GM18526 (cell line): ENCODE measurements around the gene DENND1A.

Experiments used
- POLR2A ChIP-seq: IDR thresholded peaks from 3 replicates; pipeline ENCODE4 v1.6.1; 2011; ENCODE audit not compliant: insufficient read length; ENCODE audit errors: extremely low read depth

The DENND1A gene

GRCh38 chr9:123537809-123538208, 392.1 kb downstream of the DENND1A start:
- no peak for TF ChIP-seq POLR2A

DNA sequence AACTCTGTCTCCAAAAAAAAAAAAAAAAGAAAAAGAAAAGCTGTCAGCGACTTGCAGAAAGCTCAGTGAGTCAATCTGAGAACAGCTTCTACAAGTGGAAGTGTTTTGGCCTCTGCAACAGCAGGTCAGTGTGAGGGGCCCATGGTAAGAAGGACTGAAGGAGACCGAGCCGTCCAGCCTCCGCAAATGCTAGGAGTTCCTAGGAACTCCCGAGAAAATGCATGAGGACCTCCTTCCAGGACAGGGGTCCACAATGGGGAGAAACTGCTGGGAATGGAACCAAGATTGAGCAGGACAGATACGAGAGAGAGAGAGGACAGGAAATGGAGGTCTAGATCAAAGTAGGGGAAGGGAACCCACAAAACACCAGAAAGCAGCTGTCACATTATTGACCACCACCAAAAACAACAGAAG, 393.5 kb downstream of the DENND1A start:
- TF ChIP-seq POLR2A = no peak

- TF ChIP-seq POLR2A = no peak
Observed at GRCh38 chr9:123534336-123534735, 395.6 kb downstream of the DENND1A start.

GRCh38 chr9:123530244-123530643, 399.7 kb downstream of the DENND1A start:
- TF ChIP-seq POLR2A = no peak

DNA sequence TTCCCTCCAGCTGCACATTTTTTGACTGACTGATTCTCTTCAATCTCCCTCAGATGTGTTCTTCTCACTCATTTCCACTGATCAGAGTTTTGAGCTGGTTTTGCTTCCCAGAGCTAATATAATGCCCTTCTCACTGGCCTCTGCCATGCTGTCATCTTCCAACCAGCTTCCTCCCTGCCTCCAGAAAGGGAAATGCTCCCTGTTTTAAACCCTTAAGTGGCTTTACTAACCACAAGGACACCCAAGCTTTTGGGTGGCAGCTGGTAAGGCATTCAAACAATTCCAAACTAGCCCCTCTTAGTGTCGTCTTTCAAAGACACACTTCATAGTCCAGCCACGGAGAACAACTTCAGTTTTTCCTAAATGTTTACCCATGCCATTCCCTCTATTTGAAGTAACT, 401.4 kb downstream of the DENND1A start:
- no peak for TF ChIP-seq POLR2A

DNA sequence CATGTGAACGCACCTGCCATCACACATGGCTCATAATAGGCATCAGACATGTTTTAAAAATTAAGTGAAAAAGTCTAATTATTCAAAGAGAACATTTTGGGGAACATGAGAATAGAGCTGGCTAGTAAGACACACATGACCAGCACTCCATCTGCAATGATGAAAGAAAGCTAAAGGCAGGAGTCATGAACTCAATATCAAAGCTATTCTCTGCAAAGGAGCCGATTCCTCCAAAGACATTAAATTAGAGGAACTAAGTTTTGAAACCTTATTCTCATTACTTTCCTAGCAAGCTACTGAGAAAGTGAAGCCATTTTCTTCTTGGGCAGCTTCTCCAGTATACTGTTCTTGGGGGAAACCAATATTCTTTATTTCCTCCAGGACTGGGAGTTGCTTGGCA, 401.9 kb downstream of the DENND1A start:
- TF ChIP-seq POLR2A = no peak

DNA sequence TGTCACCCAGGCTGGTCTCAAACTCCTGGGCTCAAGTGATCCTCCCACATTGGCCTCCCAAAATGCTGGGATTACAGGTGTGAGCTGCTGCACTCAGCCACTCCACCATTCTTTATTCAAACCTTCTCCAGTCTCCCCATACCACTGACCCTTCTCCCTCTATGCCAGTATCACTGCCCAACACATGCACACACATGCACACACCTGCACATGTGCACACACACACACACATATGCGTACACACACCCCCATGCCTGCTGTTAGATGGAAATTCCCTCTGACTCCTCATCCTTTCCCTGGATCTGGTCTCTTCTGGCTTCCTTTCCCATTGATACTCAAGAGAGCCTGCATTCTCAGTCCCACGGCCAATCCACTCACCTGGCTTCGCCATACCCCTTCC, 404.0 kb downstream of the DENND1A start:
- no peak for TF ChIP-seq POLR2A

- TF ChIP-seq POLR2A = no peak
Observed at GRCh38 chr9:123525424-123525823, 404.5 kb downstream of the DENND1A start.

GRCh38 chr9:123524866-123525265, 405.1 kb downstream of the DENND1A start:
- TF ChIP-seq POLR2A = no peak

DNA sequence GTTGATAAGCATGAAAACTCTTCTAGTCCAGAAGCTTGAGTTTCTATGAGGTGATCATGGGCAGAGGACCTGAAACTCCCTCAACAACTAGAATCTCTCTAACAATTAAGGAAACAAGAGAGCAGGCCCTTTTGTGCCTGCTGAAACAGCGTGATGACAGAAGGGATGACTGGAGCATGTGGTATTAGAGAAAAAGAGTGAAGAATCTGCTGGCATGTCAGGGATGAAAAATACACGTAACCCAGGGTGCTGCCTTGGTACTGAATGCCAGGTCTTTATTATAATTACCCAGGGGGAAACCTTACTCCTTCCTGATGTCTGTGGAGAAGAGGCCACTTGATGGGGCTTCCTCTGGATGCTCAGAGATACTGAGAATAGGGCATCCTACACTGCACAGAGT, 406.1 kb downstream of the DENND1A start:
- no peak for TF ChIP-seq POLR2A

GRCh38 chr9:123523001-123523400, 406.9 kb downstream of the DENND1A start:
- no peak for TF ChIP-seq POLR2A

GRCh38 chr9:123522251-123522650, 407.7 kb downstream of the DENND1A start:
- no peak for TF ChIP-seq POLR2A

DNA sequence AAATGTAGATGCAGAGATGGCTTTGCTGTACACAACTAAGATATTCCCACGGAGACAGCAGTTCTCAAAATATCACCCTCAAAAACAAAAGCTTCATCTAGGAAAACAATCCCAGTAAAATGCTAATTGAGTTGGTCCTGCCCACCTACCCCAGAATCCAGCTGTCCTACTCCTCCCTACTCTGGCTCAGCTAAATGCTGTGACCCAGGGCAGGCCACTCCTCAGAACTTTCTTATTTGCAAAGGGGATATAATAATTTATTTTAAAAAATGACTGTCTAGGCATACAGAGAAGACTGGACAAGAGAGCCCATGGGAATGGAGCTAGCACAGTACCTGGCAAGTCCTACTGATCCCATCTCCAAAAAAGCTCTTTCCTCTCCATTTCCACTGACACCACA, 411.6 kb downstream of the DENND1A start:
- TF ChIP-seq POLR2A = no peak

DNA sequence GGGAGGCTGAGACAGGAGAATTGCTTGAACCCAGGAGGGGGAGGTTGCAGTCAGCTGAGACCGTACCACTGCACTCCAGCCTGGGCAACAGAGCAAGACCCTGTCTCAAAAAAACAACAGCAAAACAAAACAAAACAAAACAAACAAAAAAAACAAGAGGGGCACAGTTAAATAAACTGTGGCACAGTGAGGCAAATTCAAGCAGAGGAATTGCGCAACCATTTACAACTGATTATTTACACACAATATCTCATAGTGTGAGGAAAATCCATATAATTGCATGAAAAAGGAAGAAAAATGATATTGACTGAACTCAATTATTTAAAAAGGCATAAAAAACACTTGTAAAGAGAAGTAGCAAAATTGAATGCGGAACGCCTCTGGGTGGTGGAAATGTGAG, 412.4 kb downstream of the DENND1A start:
- no peak for TF ChIP-seq POLR2A

- no peak for TF ChIP-seq POLR2A
Observed at GRCh38 chr9:123514766-123515165, 415.2 kb downstream of the DENND1A start.

- TF ChIP-seq POLR2A = no peak
Observed at GRCh38 chr9:123513554-123513953, 416.4 kb downstream of the DENND1A start.

DNA sequence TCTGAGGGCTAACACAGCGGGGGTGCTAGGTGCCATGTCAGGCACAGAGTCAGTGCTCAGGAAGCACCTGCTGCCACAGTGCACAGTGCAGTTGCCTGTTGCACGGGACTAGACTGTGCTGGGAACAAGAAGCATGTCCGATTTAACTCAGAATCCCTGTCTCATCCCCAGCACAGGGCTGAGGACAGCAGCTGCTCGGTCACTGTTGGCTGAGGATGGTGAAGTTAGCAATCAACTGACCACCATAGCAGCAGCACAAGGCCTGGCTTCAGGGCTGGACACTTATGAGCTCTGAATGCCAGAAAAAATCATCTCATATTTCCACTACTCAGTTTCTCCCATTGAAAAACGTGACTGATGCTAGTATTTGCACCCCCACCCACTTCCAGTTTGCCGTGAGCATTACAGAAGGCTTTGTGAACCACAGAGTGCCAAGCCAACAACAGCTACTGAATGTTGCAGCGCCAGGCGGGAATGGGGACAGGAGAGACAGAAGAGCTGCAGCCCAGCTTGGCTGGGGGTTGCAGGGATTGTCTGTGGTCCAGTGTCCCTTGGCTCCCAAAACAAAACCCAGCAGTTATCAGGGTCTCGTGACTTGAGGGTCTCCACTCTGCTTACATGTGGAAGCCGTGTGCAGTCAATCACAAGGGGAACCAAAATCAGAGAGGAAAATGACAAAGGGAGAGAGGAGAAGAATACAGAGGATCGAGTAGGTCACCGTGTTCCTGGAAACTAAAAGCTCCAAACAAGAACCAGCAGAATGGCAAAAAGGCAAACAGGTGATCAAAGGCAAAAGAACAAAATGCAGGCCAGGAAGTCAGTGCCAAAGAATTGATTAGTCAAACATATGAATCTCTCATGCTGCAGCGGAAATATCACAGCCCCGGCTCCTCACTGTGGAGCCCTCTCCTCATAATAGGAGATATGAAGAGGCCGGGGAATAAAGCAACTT, 418.3 kb downstream of the DENND1A start:
- TF ChIP-seq POLR2A = no peak
